Daoy (cell line): ENCODE measurements around the gene PPME1. TPM values are rescaled to one million over a fixed set of nuclear protein-coding genes. Genes with fewer than 3 reads are reported as not detected.
A peak's percentile ranks its signal among the peaks of the same experiment; 100 is the strongest.

Experiments
- DNase-seq: peaks from one replicate; pipeline ENCODE4 v3.0.0-alpha.2; 2015; ENCODE audit warnings: low read depth
- total RNA-seq: library from RNA; depleted of rRNA; stranded (reverse); fragments of >200 nt; shearing (Covaris generic); gene quantifications from 2 replicates; pipeline ENCODE4 v1.2.3, GENCODE V29; 2014

The PPME1 gene
- total RNA-seq, 1 experiment from 2014 or later, result 68.9 TPM

DNA sequence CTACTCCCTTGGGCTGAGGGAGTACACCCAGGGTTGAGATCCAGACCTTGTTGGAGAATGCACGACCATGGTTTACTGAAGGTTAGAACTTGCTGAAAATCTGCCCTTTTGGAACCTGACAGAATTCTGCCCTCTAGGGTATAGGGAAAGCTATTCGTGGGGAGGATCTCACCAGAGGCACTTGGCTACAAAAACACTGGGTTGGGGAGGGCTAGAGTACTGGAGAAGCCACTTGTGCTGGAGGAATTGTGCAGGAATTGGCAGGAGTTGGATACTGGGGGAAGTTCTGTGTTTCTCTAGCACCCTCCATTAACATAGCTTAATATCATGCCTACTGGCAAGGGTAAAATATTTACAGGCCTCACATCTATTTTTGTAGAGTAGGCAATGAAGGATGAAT, 55.8 kb downstream of the PPME1 start:
- no peak for DNase-seq

- DNase-seq, result no peak
These were observed 61.3 kb downstream of the PPME1 start for GRCh38 chr11:74232311-74232950.

GRCh38 chr11:74233683-74234082, 62.6 kb downstream of the PPME1 start:
- DNase-seq, result no peak

- DNase-seq, result no peak
These were observed 64.0 kb downstream of the PPME1 start for GRCh38 chr11:74235121-74235520.

DNA sequence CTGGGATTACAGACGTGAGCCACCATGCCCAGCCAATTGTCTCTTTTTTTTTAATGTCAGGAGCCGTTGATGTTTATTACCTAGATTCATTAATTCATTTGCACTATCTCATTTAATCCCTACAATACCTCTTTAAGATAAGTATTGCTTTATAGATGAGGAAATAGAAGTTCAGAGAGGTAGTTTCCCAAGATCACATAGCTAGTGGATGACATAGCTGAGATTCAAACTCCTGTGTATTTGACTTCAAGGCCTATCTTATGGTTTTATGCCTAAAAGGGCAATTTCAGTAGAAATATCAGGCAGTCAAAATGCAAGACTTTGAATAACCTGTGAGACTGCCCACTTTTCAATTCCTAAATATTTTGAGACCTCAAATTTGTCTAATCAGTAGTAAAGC, 66.5 kb downstream of the PPME1 start:
- no peak for DNase-seq

GRCh38 chr11:74238243-74238642, 67.2 kb downstream of the PPME1 start:
- DNase-seq, result no peak

DNA sequence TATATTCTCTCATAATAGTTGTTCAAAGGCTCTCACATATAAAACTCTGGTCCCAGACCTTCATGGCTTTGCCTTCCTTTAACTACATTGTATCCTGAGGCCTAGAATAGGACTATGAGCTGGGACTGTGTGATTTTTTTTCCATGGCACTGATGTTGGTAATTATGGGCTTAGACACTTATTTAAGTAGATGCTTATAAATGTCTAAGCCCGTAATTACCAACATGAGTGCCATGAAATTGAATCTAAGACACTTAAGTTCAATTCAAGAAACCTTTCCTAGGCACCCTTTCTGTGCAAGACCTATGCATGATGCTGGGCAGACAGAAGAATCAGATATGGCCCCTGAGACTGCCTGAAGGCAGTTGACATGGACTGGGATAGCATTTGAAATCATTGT, 77.4 kb downstream of the PPME1 start:
- no peak for DNase-seq

DNA sequence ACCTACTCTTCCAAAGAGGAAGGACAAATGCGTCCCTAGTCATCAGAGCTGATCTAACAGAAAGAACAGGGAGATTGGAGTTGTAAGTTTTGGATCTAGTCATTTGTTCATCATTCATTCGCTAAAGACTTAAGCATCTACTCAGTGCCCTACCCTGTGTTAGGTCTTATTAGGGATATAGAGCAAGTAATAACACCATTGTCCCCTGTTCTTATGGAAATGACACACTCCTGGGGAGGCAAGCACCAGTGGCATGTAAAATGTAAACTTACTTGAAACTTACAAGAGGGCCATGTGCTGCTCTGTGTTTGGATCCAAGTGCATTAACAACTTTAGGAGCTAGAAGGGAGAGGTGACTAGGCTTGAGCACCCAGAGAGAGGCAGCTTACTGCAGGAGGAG, 78.4 kb downstream of the PPME1 start:
- DNase-seq, result no peak

DNA sequence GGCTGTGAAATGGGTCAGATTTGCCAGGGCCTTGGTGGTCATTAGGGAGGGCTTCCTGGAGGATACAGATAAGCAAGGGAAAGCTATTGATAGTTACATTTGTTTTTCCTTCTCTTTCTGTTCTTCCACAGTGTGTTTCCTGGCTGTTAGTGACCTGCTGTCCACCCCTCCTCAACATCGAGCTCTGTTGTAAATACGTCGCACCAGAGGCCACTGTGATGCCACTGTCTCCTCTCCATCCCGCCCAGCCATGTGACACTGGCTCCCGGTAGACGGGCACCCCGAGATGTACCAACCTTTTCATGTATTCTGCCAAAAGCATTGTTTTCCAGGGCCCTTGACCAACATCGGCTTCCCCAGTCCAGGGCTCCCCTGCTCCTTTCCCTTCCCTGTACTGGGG, 82.3 kb downstream of the PPME1 start:
- DNase-seq, result no peak

- DNase-seq, result peak; percentile 64
These were observed 84.8 kb downstream of the PPME1 start for GRCh38 chr11:74255741-74256375.

DNA sequence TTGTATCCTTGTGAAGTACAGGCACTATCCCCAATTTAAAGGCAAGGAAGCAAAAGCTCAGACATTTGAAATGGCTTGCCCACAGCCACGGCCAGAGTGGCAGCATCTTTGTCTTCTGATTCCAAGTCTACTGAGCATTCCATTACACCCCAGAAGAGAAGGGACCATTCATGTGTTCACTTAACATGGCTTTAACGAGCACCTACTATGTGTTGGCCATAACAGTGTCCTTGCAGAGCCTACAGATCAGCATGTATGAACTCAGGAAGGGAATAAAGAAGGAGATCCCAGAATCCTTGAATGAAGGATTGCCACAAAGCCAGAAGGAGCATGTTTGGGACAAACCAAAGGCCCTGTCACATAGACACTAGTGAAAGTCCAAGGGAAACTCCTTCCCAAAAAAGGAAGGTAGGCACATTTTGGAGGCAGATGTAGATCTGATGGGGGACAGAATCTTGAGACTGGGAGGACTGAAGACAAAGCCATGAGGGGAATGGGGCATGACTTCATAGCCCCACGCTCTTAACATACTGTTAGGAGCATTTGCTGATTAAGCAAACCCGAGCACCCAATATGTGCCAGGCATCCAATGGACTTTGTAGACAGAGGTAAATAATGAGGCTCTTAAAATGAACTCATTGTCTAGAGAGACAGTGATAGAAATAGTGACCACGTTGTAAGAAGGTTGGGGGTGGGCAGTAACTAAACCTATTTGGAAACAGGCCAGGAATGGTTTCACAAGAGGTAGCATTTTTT, 85.5 kb downstream of the PPME1 start:
- DNase-seq, result no peak

DNA sequence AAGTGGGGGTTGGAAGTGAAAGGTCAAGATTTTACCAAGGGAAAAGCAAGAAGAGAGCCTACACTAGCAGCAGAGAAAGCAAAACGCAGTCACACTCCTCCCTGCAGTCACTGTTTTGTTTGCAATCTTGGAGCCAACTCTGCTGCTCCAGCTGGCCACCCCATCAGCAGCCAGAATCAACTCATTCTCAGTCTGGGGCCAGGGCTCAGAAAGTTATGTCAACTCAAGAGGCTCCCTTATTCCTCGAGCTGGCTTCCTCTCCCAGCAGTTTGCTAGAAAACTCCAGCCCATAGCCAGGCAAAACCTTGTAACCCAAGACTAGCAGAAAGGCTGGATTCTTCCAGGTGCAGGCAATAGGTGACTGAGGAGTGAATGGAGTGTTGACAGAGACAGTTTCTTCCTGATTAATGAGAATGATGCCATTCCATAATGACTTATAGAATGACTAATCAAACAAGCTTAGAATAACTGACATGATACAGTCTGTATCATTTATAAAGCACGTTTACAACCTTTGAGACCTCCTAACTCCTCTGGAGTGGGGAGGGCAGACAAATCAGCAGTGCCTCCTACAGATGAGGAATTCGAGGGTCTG, 87.0 kb downstream of the PPME1 start:
- DNase-seq, result peak; percentile 11

- no peak for DNase-seq
These were observed 91.6 kb downstream of the PPME1 start for GRCh38 chr11:74262725-74263124.

GRCh38 chr11:74265256-74265655, 94.2 kb downstream of the PPME1 start:
- no peak for DNase-seq

GRCh38 chr11:74267014-74267413, 95.9 kb downstream of the PPME1 start:
- no peak for DNase-seq

- DNase-seq, result peak; percentile 10
These were observed 97.4 kb downstream of the PPME1 start for GRCh38 chr11:74268456-74268855.

GRCh38 chr11:74269161-74269811, 98.2 kb downstream of the PPME1 start:
- peak; percentile 13 for DNase-seq

GRCh38 chr11:74272276-74272675, 101.2 kb downstream of the PPME1 start:
- DNase-seq, result no peak

DNA sequence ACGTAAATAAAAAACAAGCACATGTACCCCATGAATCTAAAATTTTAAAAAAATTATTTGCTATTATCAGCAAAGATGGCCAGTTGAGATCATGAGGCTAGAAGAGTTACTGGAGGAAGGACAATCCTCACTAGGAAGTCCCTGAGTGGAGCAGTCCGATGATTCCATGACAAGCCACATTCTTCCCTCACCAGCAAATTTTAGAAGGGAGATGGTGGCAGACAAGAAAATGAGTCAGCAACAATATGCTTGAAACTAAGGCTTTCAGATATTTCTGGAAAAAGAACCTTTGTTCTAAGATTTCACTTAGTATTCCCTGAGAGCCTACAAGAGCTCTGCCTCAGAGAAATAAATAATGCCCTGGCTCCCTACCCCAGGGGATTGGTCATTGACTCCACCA, 105.5 kb downstream of the PPME1 start:
- DNase-seq, result no peak

DNA sequence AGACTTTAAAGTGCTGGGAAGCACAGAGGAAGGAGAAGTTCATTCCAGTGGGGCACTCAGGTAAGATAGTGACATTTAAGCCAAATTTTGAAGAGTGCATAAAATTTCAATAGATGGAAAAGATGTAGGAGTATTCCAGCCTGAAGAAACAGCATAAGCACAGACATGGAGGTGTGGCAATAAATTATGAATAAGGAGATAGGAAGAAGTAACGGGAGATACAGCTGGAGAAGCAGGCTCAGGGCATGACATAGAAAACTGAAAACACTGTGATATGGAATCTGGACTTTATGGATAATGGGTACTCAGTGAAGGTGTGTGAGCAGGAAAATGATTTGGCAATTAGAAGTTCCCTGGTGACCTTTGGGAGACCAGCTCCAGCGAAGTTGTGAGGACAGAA, 107.0 kb downstream of the PPME1 start:
- DNase-seq, result no peak

DNA sequence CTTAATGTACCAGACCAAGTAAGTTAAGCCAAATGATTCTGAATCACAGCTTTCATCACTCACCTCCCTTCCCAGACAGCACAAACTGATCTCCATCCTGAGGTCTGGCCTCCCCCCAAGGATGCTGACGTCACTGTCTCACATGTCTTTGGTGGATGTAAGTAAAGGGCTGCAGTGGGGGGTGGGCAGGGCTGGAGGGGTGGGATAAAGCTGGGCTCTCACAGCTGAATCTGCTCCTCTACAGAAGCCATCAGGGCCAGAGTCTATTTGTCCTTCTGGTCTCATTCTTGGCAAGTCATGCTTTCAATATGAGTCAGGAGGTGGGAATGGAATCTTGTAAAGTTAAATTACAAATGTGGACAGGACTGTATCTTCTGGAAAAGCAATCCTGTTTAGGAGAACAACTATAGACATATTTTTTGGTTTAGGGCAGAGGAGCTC, 107.7 kb downstream of the PPME1 start:
- DNase-seq, result peak; percentile 90

GRCh38 chr11:74279256-74279655, 108.2 kb downstream of the PPME1 start:
- no peak for DNase-seq
